ENCODE data around the gene HSP90AA1.
"Not testable (repeated sequence)": the region's sequence is repeated elsewhere in the genome, so short reads cannot be mapped to it uniquely, and the experiment has no call there.

The HSP90AA1 gene

GRCh38 chr14:102086972-102087761 is at the start of gene HSP90AA1:
TSS of gene HSP90AA1 (minus strand) at chr14:102087044. CDS start at chr14:102086378, 666 bp downstream.
- peak; percentile 32 for TF ChIP-seq CTCF (conservative IDR thresholded peaks at IDR 0.05; ENCODE audit: low read depth, low read length)
- DNase-seq (ENCODE audit: low read depth) = peak; percentile 48
- peak within 1 kb of the TSS; percentile 65 for H3K4me3 ChIP-seq (ENCODE audit: low read length)

GRCh38 chr14:102135456-102135855 is 48.6 kb upstream of the HSP90AA1 start:
- not testable (repeated sequence) for DNase-seq (ENCODE audit: low read depth); H3K4me3 ChIP-seq (ENCODE audit: low read length)

- H3K4me3 ChIP-seq (ENCODE audit: low read length); DNase-seq (ENCODE audit: low read depth): not testable (repeated sequence)
Measured at GRCh38 chr14:102134719-102135118, 47.9 kb upstream of the HSP90AA1 start.

- not testable (repeated sequence) for DNase-seq (ENCODE audit: low read depth); H3K4me3 ChIP-seq (ENCODE audit: low read length)
Measured at GRCh38 chr14:102134021-102134420, 47.2 kb upstream of the HSP90AA1 start.

- H3K4me3 ChIP-seq (ENCODE audit: low read length) = no peak overlapping the region
- no peak for DNase-seq (ENCODE audit: low read depth)
- TF ChIP-seq CTCF (conservative IDR thresholded peaks at IDR 0.05; ENCODE audit: low read depth, low read length) = no peak
Measured at GRCh38 chr14:102131741-102132140, 44.9 kb upstream of the HSP90AA1 start.

GRCh38 chr14:102126807-102127455 is 40.1 kb upstream of the HSP90AA1 start:
- peak; percentile 9 for DNase-seq (ENCODE audit: low read depth)
- no peak overlapping the region for H3K4me3 ChIP-seq (ENCODE audit: low read length)
- no peak for TF ChIP-seq CTCF (conservative IDR thresholded peaks at IDR 0.05; ENCODE audit: low read depth, low read length)

- no peak for TF ChIP-seq CTCF (conservative IDR thresholded peaks at IDR 0.05; ENCODE audit: low read depth, low read length)
- H3K4me3 ChIP-seq (ENCODE audit: low read length) = no peak overlapping the region
- no peak for DNase-seq (ENCODE audit: low read depth)
Measured at GRCh38 chr14:102125546-102125945, 38.7 kb upstream of the HSP90AA1 start.

GRCh38 chr14:102124419-102124818 is 37.6 kb upstream of the HSP90AA1 start:
- no peak for TF ChIP-seq CTCF (conservative IDR thresholded peaks at IDR 0.05; ENCODE audit: low read depth, low read length)
- DNase-seq (ENCODE audit: low read depth) = no peak
- H3K4me3 ChIP-seq (ENCODE audit: low read length) = no peak overlapping the region

Data from retinal pigment epithelial cell (primary cell).